ENCODE measurements around the gene HSPG2.

The HSPG2 gene

DNA sequence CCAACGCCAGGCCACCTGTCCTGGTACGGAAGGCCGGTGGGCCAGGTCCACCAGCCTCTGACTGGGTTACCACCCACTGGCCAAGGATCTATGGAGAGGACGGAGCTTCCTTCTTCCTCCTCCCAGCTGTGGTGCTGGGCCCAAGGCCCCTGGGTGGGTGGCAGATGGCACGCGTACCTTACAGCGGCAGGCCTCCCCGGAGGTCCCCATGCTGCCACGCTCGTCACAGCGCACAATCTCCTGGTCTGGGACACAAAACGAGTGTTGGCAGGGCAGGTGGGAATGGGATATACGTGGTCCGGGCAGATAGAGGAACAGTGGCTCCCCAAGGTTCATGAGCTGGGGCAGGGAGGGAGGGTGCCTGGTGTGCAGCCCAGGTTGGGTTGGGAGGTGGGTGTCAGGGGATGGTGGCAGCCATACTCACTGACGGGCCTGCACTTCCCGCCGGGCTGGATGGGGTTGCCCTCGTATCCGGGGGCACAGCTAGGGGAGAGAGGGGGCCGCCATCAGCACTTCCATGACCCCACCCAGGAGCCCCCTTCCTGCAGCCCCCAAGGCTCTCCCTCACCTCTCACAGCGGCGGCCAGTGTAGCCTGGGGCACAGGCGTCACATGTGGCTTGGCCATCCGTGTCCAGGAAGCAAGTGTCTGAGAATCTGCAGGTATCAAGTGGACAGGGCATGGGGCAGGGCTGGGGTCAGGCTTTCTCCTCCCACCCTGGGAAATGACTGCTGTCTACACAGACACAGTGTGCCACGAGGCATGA lies 58.9 kb downstream of the HSPG2 start:
- no peak for DNase-seq

DNA sequence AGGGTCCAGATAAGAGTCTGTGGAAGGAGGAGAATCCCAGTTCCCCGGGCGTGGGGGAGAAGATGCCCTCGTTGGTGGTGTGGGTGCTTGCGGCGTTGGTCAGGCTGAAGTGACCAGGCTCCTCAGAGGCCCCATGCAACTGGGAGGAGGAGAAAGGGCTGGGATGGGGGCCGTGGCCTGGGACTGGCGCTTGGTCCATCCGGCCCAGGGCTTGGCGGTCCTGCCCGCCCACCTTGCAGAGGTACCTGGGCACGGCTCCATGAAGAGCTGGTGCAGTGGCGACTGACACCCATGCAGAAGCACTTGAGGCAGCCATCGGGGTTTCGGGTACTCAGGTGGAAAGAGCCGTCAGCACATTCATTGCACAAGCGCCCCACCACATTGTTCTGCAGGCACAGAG lies 60.8 kb downstream of the HSPG2 start:
- DNase-seq, result no peak

DNA sequence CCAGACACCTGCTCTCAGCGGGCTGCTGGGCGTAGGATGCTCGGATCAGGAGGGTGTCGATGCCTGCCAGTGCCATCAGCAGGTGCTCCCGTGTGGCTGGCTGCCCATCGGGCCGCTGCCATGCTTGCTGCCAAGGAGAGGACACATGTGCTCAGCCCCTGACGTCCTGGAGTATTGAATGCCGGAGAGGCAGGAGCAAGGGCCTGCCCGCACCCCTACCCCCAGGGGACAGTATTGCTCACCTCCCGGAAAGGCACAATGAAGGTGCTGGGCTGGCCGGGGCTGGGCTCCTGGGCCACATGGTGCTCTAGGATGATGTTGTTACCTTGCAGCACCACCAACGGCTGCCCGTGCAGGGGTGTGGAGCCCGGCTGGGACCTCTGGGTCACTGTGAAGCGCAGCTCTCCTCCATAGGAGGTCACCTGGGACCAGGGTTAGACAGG lies 61.5 kb downstream of the HSPG2 start:
- DNase-seq, result no peak

- DNase-seq, result no peak
These were observed 62.1 kb downstream of the HSPG2 start for GRCh38 chr1:21874778-21875547.

GRCh38 chr1:21874328-21874727 lies 62.8 kb downstream of the HSPG2 start:
- no peak for DNase-seq

DNA sequence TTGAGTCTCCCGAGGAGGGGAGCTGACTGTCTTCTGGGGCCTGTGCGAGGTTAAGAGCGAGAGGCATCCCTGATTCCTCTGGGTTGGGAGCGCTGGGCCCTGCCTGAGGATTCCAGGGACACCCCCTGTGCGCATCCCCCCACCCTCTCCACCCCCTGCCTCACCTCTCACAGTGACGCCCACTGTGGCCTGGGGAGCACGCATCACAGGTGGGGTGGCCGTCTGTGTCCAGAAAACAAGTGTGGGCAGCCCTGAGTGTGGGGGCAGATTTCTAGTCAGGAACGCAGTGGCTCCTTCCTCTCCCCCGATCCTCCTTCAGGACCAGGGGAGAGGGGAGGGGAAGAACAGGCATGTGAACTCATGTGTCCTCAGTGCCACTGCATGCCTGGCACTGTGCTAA lies 63.3 kb downstream of the HSPG2 start:
- DNase-seq, result no peak

DNA sequence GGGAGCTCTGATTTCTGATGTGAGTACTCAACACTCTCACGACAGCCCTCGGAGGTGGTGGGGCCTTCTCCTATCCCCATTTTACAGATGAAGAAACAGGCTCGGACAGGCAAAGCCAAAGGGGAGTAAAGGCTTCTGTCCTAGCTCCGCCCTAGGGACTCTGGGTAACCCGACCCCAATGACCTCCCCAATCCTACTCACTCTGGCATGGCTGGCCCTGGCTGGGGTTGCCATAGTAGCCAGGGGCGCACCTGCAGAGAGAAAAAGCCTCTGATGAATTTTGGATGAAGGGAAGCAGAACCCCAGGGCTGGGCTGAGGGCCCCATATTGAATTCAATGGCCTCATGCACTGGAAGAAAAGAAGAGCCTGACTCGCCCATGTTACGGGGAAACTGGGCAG lies 63.9 kb downstream of the HSPG2 start:
- DNase-seq, result no peak

- no peak for DNase-seq
These were observed 64.5 kb downstream of the HSPG2 start for GRCh38 chr1:21872445-21873079.

- DNase-seq, result no peak
These were observed 65.2 kb downstream of the HSPG2 start for GRCh38 chr1:21871943-21872342.

DNA sequence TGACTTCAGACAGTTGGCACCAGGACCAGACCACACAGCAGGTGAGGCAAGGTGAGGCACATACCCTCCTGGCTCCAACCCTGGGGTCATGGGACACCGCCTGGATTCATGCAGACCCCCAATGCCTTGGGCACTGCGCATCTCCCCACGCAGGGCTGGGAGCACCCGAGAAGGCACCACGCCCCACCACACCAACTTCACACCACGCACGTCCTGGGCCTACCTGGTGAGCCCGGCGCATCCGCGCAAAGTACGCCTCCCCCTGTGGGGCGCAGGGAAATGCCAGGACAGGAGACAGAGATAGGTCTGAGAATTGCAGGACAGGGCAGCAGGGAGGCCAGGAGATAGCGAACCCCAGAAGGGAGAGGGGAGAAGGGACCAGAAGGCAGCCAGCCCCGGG lies 66.5 kb downstream of the HSPG2 start:
- DNase-seq, result no peak

GRCh38 chr1:21869620-21870121 lies 67.4 kb downstream of the HSPG2 start:
- no peak for DNase-seq

DNA sequence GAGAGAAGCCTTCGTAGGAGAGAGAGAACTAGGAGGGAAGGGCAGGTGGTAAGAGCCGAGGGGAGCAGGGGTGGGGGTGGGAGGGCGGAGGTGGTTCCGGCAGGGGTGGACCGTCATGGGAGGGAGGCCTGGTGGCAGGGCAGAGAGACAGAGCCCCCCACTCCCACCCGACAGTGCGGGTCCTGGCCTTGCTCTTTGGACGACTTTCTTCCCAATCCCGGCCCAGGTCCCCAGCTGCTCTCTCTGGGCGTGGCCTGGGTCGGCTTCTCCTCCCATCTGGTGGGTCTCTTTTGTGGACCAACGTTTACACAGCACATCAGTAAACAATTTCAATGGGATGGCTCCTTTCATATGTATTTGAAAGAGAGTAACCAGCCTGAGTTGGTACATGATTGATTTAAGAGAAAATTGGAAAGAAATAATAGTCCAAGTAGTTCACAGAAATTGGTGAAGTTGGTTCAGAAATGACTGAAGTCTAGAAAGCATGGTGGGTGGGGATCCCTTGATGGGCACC lies 68.1 kb downstream of the HSPG2 start:
- no peak for DNase-seq

GRCh38 chr1:21868482-21868881 lies 68.6 kb downstream of the HSPG2 start:
- DNase-seq, result no peak

DNA sequence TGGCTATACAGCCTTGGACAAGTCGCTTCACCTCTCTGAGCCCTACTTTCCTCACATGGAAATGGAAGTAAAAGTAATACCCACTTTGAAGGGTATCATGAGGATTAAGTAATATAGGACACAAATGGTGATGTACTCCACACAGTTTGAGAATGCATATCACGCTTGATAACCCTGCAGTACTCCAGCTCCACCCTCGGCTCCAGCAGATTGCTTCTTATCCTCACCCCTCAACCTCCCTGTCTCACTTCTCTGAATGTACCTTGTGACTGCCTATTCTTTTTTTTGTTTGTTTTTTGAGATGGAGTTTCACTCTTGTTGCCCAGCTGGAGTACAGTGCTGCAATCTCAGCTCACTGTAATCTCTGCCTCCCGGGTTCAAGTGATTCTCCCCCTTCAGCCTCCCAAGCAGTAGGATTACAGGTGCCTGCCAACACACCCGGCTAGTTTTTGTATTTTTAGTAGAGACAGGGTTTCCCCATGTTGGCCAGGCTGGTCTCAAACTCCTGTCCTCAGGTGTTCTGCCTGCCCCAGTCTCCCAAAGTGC lies 69.6 kb downstream of the HSPG2 start:
- no peak for DNase-seq

DNA sequence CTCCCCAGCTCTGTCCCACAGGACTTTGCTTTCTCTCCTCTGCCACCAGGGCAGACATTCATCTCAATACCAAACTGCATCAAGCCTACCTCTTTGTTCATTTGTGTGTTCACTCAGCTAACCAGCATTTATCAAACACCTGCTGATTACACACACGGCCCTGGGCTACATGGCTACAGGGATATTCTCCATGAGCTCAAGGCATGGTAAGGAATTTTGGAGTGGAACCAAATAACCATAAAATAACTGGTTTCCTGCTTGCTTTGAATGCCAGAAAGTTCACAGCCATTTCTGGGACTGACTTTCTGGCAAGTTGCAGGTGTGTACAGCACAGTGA lies 70.4 kb downstream of the HSPG2 start:
- no peak for DNase-seq

- DNase-seq, result no peak
These were observed 71.0 kb downstream of the HSPG2 start for GRCh38 chr1:21865943-21866706.

GRCh38 chr1:21865609-21865942 lies 71.5 kb downstream of the HSPG2 start:
- no peak for DNase-seq

- DNase-seq, result no peak
These were observed 72.4 kb downstream of the HSPG2 start for GRCh38 chr1:21864730-21865129.

DNA sequence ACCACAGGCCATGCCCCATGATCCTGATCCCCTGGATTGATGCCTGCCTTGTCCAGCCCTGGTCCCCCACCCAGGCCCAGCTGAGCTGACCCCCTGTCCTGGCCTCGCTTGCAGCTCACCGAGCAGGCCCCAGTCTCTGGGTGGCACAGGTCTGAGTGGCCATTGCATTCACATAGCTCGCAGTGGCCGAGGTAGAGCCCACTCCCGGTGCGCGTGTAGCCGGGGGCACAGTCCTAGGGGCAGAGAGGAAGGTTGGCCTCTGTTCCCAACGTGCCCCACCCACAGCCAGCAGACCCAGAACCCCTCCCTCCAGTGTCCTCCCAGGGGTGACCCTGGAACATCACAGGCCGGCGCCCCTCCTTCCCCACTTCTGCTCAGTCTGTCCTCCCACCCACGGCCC lies 73.1 kb downstream of the HSPG2 start:
- DNase-seq, result no peak

DNA sequence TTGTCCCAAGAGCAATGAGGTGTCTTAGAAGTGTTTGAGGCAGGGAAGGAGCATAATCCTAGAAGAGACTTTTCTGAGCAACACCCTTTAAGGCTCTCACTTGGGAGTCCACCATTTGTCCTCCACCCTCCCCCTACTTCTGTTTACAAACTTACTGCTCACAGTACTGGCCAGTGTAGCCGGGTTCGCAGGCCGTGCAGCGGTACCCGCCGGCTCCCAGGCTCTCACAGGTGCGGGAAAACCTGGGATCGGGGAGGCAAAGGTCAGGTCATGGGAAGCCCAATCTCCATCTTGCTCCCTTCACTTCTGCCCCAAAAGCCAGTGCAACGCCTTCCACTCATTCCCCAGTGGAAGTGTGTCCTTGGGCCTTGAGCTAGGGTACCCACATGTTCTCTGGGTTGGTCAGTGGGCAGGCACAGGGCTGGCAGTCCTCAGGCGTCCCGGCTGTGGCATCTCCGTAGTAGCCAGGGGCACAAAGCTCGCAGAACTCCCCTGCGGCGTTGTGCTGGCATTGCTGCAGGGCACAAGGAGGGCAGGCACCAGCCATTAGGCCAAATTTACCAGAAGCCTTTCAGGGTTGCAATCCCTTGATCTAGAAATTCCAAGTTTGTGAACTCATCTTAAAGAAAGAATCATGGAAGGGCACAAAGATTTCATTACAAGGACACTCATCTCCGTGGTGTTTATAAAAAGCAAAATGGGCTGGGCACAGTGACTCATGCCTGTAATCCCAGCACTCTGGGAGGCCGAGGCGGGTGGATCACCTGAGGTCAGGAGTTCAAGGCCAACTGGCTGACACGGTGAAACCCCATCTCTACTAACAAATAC lies 75.3 kb downstream of the HSPG2 start:
- DNase-seq, result no peak

DNA sequence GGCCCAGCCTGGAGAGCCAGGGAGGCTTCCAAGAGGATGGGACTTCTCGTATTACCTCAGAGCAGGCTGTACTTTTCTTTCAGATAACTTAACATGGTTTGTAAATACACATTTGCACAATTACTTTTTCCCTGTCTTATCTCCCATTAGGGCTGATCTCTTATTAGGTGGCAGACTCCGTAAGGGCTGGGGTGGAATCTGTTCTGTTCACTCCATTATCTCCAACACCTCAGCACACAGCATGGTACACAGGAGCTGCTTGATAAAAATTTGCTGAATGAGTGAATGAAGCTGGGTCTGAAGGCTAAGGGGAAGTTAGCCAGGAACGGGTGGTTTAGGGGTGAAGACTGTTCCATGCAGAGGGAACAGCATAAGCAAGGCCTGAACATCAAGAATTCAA lies 76.1 kb downstream of the HSPG2 start:
- DNase-seq, result no peak

GRCh38 chr1:21859669-21860179 lies 77.4 kb downstream of the HSPG2 start:
- DNase-seq, result no peak

All from activated CD4-positive, alpha-beta T cell treated with anti-CD3 and anti-CD28 coated beads, Interleukin-2, amount 50 U/mL, for 48 hours (primary cell).